Stomach smooth muscle (tissue), 2 donors: ENCODE results near the gene LDLRAD2.
"Not testable (repeated sequence)": the region's sequence is repeated elsewhere in the genome, so short reads cannot be mapped to it uniquely, and the experiment has no call there.

ENCODE experiments used
- H3K27ac ChIP-seq: one replicate; pipeline ENCODE4 v1.7.0; 2013; ENCODE audit warnings: mild to moderate bottlenecking, low read length, inconsistent platforms
- H3K27me3 ChIP-seq, 2 donors: one replicate each; pipeline ENCODE4 v1.7.0; 2013; ENCODE audit warnings: low read length in 2 of 2; ENCODE audit not compliant: insufficient read depth in 2 of 2, control insufficient read depth in 1 of 2
- H3K36me3 ChIP-seq, 2 donors: one replicate each; pipeline ENCODE4 v1.7.0; 2013; ENCODE audit warnings: low read length in 2 of 2; ENCODE audit not compliant: control insufficient read depth in 2 of 2, insufficient read depth in 2 of 2
- H3K4me1 ChIP-seq: one replicate; pipeline ENCODE4 v1.7.0; 2013; ENCODE audit warnings: low read length; ENCODE audit not compliant: control insufficient read depth, insufficient read depth
- H3K4me3 ChIP-seq, 2 donors: one replicate each; pipeline ENCODE4 v1.7.0; 2013; ENCODE audit warnings: low read length in 2 of 2
- H3K9ac ChIP-seq, 2 donors: one replicate each; pipeline ENCODE4 v1.7.0; 2013; ENCODE audit warnings: low read length in 2 of 2, mild to moderate bottlenecking in 1 of 2
- H3K9me3 ChIP-seq, 2 donors: one replicate each; pipeline ENCODE4 v1.7.0; 2013; ENCODE audit warnings: low read length in 2 of 2; ENCODE audit not compliant: control insufficient read depth in 2 of 2
- donor health status: healthy.
- donor health status: Pancreatic carcinoma.

The LDLRAD2 gene

GRCh38 chr1:21824926-21825325 lies 12.9 kb downstream of the LDLRAD2 start:
- Histone ChIP-seq H3K9me3 (no peaks in the 10 kb centered on the region), H3K36me3 (peaks cover 61 to 66% of the 10 kb centered on the region in 2 donors), H3K4me1 (no peaks in the 10 kb centered on the region), H3K9ac (no peak overlapping the region), H3K27ac (no peak overlapping the region), H3K27me3 (no peaks in the 10 kb centered on the region), H3K4me3 (no peak overlapping the region)

- Histone ChIP-seq H3K4me1 (no peaks in the 10 kb centered on the region), H3K36me3 (peaks cover 63 to 69% of the 10 kb centered on the region in 2 donors), H3K4me3 (no peak overlapping the region), H3K27ac (no peak overlapping the region), H3K9me3 (no peaks in the 10 kb centered on the region), H3K9ac (no peak overlapping the region), H3K27me3 (no peaks in the 10 kb centered on the region)
Observed at GRCh38 chr1:21825393-21825792, 13.3 kb downstream of the LDLRAD2 start.

DNA sequence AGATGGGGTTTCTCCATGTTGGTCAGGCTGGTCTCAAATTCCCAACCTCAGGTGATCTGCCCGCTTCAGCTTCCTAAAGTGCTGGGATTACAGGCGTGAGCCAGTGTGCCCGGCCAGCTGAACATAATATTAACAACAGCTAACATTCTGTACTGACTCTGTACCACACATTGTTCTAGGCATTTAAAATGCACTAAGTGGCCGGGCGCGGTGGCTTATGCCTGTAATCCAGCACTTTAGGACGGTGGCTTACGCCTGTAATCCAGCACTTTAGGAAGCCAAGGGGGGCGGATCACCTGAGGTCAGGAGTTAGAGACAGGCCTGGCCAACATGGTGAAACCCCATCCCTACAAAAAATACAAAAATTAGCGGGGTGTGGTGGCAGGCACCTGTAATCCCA lies 14.6 kb downstream of the LDLRAD2 start:
- not testable (repeated sequence) for H3K9ac ChIP-seq, H3K4me1 ChIP-seq, H3K27ac ChIP-seq, H3K4me3 ChIP-seq, H3K27me3 ChIP-seq, H3K9me3 ChIP-seq
- peaks cover 67 to 68% of the 10 kb centered on the region in 2 donors for H3K36me3 ChIP-seq

DNA sequence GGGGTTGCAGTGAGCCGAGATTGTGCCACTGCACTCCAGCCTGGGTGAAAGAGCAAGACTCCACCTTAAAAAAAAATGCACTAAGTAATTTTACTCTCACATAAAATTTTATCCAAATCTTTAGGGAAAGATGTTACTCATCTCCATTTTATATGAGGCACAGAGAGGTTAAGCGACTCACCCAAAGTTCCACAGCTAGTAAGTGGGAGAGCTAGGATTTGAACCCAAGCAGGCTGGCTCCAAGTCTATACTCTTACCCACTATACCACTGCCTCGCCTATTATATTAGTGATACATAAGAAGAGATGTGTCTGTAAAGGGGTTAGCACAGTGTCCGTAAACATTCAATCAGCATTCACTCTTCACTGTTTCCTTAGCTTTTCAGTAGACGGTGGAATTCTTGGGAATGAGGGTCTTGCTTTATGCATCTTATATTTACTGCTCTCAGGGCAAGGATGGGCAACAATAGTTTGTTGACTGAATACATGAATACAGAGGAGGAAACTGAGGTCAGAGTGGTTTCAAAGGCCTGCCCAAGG lies 15.1 kb downstream of the LDLRAD2 start:
- H3K9ac ChIP-seq: no peak overlapping the region
- H3K4me1 ChIP-seq: no peaks in the 10 kb centered on the region
- H3K4me3 ChIP-seq: no peak overlapping the region
- H3K36me3 ChIP-seq: peaks cover 68 to 70% of the 10 kb centered on the region in 2 donors
- H3K9me3 ChIP-seq: no peaks in the 10 kb centered on the region
- H3K27me3 ChIP-seq: no peaks in the 10 kb centered on the region
- H3K27ac ChIP-seq: peak overlapping the region; percentile 24

GRCh38 chr1:21828075-21828474 lies 16.0 kb downstream of the LDLRAD2 start:
- Histone ChIP-seq H3K27ac (peak overlapping the region; percentile 24), H3K36me3 (peaks cover 66 to 76% of the 10 kb centered on the region in 2 donors), H3K27me3 (no peaks in the 10 kb centered on the region), H3K9me3 (no peaks in the 10 kb centered on the region), H3K4me3 (no peak overlapping the region), H3K9ac (no peak overlapping the region), H3K4me1 (no peaks in the 10 kb centered on the region)

- no peaks in the 10 kb centered on the region for H3K27me3 ChIP-seq
- H3K4me1 ChIP-seq: no peaks in the 10 kb centered on the region
- H3K27ac ChIP-seq: no peak overlapping the region
- no peak overlapping the region for H3K4me3 ChIP-seq
- no peaks in the 10 kb centered on the region for H3K9me3 ChIP-seq
- H3K36me3 ChIP-seq: peaks cover 71 to 78% of the 10 kb centered on the region in 2 donors
- no peak overlapping the region for H3K9ac ChIP-seq
Observed at GRCh38 chr1:21828506-21829210, 16.6 kb downstream of the LDLRAD2 start.

DNA sequence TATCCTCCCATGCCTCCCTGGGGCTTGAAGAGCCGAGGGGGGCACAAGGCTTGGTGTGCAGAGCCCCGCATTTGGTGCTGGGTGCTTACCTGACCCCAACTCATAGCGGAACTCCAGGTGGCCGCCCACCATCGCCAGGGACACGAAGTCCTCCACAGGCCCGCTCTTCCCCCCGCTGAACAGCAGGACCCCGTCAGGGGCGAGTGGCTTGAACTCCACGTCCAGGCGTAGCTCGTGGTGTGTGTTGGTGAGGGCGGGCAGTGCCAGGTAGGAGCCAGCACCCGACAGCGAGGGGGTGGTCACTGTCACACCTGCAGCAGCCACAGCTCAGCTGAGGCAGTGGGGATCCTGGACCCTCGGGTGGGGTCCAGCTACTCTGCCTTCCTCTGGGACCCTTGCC lies 17.2 kb downstream of the LDLRAD2 start:
- peaks cover 73 to 79% of the 10 kb centered on the region in 2 donors for H3K36me3 ChIP-seq
- no peaks in the 10 kb centered on the region for H3K27me3 ChIP-seq
- no peaks in the 10 kb centered on the region for H3K4me1 ChIP-seq
- H3K4me3 ChIP-seq: no peak overlapping the region
- H3K9me3 ChIP-seq: no peaks in the 10 kb centered on the region
- no peak overlapping the region for H3K27ac ChIP-seq
- no peak overlapping the region for H3K9ac ChIP-seq

DNA sequence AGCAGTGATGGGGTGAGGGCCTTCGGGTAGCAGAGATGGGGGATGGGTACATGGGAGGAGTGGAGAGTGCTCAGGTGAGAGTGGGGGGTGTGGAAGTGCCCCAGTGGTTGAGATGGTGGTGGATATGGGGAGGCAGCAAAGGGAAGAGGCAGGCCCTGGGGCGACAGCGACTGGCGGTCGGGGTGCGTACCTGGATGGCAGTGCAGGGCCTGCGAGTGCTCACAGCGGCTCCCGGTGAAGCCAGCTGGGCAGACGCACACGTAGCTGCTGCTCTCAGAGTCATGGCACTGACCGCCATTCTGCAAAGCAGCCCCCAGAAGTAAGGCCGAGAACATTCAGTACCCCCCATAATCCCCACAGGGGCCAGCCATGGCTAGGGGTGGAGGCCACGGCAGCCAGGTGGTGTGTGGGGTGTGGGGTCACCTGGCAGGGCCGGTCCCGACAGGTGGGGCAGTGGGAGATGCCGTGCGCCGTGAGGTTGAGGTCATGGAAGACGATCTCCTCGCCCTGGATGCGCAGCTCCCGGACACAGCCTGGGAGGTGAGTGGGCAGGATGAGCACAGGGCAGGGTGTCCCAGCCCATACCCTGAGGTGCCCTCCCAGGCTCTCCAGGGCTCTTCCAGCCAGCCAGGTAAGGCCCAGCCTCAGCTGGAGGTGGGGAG lies 18.9 kb downstream of the LDLRAD2 start:
- Histone ChIP-seq H3K27me3 (no peaks in the 10 kb centered on the region), H3K36me3 (peaks cover 79 to 80% of the 10 kb centered on the region in 2 donors), H3K9me3 (no peaks in the 10 kb centered on the region), H3K27ac (no peak overlapping the region), H3K9ac (no peak overlapping the region), H3K4me3 (no peak overlapping the region), H3K4me1 (no peaks in the 10 kb centered on the region)

DNA sequence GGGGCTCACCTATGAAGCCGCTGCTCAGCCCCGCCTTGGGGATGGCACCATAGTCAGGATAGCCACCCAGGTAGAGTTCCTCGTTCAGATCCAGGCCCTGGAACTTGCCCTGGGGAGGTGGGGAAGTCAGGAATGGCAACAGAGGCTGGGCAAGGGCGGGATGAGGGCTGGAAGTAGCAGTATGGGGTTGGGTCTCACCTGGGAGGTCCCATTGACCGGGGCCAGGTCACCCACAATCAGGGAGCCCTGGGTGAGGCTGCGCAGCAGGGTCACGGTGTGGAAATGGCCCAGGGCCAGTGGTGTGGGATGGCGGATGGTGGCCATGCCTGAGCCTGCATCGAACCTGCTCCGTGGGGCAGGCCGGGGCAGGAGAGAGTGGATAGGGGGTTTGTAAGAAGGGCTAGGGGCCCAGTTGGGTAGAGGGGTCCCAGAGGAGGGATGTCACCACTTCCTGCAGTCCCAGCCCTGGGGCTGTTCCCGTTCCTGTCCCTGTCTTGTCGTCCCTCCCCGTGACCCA lies 19.4 kb downstream of the LDLRAD2 start:
- H3K36me3 ChIP-seq: peaks cover 80 to 84% of the 10 kb centered on the region in 2 donors
- no peaks in the 10 kb centered on the region for H3K27me3 ChIP-seq
- H3K4me1 ChIP-seq: no peaks in the 10 kb centered on the region
- no peak overlapping the region for H3K27ac ChIP-seq
- no peaks in the 10 kb centered on the region for H3K9me3 ChIP-seq
- H3K4me3 ChIP-seq: no peak overlapping the region
- no peak overlapping the region for H3K9ac ChIP-seq

GRCh38 chr1:21833392-21833976 lies 21.4 kb downstream of the LDLRAD2 start:
- peaks cover 81 to 84% of the 10 kb centered on the region in 2 donors for H3K36me3 ChIP-seq
- no peak overlapping the region for H3K27ac ChIP-seq
- H3K27me3 ChIP-seq: no peaks in the 10 kb centered on the region
- H3K9ac ChIP-seq: no peak overlapping the region
- no peaks in the 10 kb centered on the region for H3K4me1 ChIP-seq
- no peak overlapping the region for H3K4me3 ChIP-seq
- H3K9me3 ChIP-seq: no peaks in the 10 kb centered on the region
